ENCODE data around the gene CCDC34. TPM values are rescaled to one million over a fixed set of nuclear protein-coding genes. Genes with fewer than 3 reads are reported as not detected.

The CCDC34 gene
- total and polyA plus RNA-seq, 3 donors from 2014 or later, result 15.2 to 40.9 (median 24.2) TPM

DNA sequence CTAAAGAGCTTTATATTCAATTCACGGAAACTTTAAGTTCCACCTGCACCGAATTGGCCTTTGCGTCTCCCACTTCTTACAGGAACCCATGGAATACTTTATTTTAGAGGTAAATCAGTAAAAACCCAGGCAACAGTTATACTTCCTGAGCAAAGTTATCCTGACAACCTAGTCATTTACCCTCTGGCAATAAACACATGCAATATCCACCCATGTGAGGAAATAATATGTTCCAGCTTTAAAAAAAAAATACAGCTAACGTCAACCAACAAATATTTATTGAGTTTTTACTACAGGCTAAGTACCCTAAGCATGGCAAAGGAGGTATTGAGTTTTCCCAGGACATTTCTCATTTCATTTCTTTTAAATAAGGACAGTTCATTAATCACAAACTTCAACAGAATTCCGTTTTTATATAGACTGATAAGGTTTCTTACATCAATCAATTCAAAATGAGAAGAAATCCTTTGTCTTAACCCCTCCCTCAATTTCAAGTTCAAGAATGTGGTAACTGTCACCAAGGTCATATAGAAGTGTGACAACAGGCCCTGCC is 38.3 kb upstream of the CCDC34 start:
- intact Hi-C loops (cut with DNase I; ENCODE audit: low total_unique reads), result no loop called here
- WGBS, 2 donors, result 87 to 92% methylated on average over 5 of the region's 5 CpGs

DNA sequence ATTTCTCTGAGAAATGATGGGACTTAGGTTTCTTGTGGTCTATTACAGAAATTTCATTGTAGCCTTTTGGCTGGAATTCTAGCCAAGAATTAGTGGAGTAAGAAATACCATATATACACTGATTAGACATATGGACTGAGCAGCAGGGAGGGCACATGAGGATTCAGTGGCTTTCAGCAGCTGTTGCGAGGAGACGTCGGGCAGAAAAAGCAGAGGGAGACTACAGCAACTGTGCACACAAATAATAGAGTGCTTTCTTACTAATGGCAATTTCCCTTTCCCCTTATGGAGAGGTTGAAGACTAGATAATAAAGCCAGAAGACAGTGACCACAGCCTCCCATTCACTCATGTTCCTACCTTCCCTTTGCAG is 35.4 kb upstream of the CCDC34 start:
- H3K9me3 ChIP-seq, result no peaks in the 10 kb centered on the region
- TF ChIP-seq POLR2A (IDR thresholded peaks at IDR 0.05), result no peak
- TF ChIP-seq, protein P1, sequence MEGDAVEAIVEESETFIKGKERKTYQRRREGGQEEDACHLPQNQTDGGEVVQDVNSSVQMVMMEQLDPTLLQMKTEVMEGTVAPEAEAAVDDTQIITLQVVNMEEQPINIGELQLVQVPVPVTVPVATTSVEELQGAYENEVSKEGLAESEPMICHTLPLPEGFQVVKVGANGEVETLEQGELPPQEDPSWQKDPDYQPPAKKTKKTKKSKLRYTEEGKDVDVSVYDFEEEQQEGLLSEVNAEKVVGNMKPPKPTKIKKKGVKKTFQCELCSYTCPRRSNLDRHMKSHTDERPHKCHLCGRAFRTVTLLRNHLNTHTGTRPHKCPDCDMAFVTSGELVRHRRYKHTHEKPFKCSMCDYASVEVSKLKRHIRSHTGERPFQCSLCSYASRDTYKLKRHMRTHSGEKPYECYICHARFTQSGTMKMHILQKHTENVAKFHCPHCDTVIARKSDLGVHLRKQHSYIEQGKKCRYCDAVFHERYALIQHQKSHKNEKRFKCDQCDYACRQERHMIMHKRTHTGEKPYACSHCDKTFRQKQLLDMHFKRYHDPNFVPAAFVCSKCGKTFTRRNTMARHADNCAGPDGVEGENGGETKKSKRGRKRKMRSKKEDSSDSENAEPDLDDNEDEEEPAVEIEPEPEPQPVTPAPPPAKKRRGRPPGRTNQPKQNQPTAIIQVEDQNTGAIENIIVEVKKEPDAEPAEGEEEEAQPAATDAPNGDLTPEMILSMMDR (IDR thresholded peaks at IDR 0.05), result no peak
- 92 to 94% methylated on average over 3 of the region's 3 CpGs for WGBS, 2 donors
- peaks cover 31% of the 10 kb centered on the region for H3K4me1 ChIP-seq
- no peaks in the 10 kb centered on the region for H3K27me3 ChIP-seq
- intact Hi-C loops (cut with DNase I; ENCODE audit: low total_unique reads), result no loop called here
- peak overlapping the region; percentile 11 to 51 for H3K27ac ChIP-seq
- no peak for DNase-seq
- no peaks in the 10 kb centered on the region for H3K36me3 ChIP-seq (ENCODE audit: low read depth, missing control alignments)
- H3K4me3 ChIP-seq, result no peak overlapping the region

More for the DNA sequence above, 38.3 kb upstream of the CCDC34 start:
- no peak overlapping the region for H3K4me3 ChIP-seq
- no peaks in the 10 kb centered on the region for H3K9me3 ChIP-seq
- peaks cover 16% of the 10 kb centered on the region for H3K4me1 ChIP-seq
- no peak for DNase-seq
- no peaks in the 10 kb centered on the region for H3K36me3 ChIP-seq (ENCODE audit: low read depth, missing control alignments)
- H3K27me3 ChIP-seq, result no peaks in the 10 kb centered on the region
- TF ChIP-seq, protein P1 (IDR thresholded peaks at IDR 0.05), result no peak
- TF ChIP-seq POLR2A (IDR thresholded peaks at IDR 0.05), result no peak
- no peak overlapping the region for H3K27ac ChIP-seq

DNA sequence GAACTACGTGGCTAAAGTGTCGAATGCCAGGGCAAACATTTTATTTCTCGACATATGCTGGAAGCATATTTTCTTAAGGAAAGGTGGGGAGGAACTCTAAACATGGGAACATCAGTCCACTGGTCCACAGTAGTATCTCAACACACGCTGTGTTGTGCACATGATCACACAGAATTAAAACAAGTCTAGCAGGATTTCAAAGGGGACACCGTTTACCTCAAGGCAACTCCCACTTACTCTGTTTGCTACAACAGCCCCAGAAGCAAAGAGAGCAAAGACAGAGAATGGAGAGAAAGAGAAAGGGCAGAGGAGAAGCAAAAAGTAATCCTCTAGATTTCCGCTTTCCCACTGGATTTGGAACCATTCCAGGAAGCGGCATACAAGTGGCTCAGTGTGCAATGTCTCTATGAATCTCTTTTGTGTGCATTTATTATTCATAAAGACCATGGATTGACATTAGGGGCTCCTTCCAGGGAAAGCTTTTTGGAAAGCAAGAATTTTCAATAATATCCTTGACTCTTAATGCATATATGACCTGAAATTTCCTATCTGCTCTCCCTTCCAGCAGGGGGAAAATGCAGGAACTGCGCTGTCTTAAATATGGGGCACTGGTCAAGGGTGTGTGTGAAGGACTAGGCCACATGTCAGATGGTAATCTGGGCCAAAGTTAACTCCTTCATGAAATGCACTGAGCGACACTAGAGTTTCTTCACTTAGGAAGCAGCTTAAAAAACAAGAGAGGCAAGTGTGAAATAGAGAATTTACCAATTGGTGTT is 34.8 kb upstream of the CCDC34 start:
- H3K27me3 ChIP-seq, result no peaks in the 10 kb centered on the region
- H3K36me3 ChIP-seq (ENCODE audit: low read depth, missing control alignments), result no peaks in the 10 kb centered on the region
- no peak for DNase-seq
- peaks cover 37% of the 10 kb centered on the region for H3K4me1 ChIP-seq
- no peaks in the 10 kb centered on the region for H3K9me3 ChIP-seq
- peak overlapping the region; percentile 11 to 51 for H3K27ac ChIP-seq
- WGBS, 2 donors, result 77 to 82% methylated on average over 9 of the region's 9 CpGs
- no peak for TF ChIP-seq POLR2A (IDR thresholded peaks at IDR 0.05)
- TF ChIP-seq, protein P1 (IDR thresholded peaks at IDR 0.05), result no peak
- H3K4me3 ChIP-seq, result no peak overlapping the region
- intact Hi-C loops (cut with DNase I; ENCODE audit: low total_unique reads), result no loop called here

DNA sequence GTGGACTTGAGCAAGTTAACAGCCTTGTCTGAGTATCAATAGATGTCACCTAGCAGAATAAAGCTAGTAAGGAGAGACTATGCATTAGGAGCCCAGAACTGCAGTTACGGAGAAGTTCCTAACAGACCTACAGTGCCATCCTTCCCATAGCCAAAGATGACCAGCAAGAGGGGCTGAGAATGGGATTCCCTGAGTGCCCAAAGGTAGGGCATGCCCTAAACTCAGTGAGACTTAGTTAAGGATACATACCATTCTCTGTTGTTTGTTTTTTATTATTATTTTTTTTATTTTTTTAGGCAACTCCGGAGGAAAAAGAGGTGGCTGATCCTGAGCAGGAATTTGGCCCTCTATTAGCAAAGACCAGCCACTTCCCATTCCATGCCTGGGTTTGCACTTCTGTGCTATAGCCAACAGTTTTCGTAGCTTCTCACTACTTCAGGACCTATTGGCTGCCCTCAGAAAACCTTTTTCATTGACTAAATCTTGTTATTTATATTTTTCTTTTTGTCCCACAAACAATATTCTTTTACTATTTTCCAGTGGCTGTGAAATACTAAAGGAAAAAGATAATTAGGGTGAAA is 33.3 kb upstream of the CCDC34 start:
- no peak overlapping the region for H3K4me3 ChIP-seq
- TF ChIP-seq, protein P1 (IDR thresholded peaks at IDR 0.05), result no peak
- TF ChIP-seq POLR2A (IDR thresholded peaks at IDR 0.05), result no peak
- DNase-seq, result no peak
- WGBS, 2 donors, result 60 to 72% methylated on average over 3 of the region's 3 CpGs
- no peaks in the 10 kb centered on the region for H3K27me3 ChIP-seq
- no peaks in the 10 kb centered on the region for H3K36me3 ChIP-seq (ENCODE audit: low read depth, missing control alignments)
- intact Hi-C loops (cut with DNase I; ENCODE audit: low total_unique reads), result no loop called here
- no peaks in the 10 kb centered on the region for H3K9me3 ChIP-seq
- H3K27ac ChIP-seq, result peak overlapping the region; percentile 47 to 73
- H3K4me1 ChIP-seq, result peaks cover 48% of the 10 kb centered on the region

Data from testis (tissue), 3 donors.